Middle frontal gyrus (tissue), 1 donor: ENCODE measurements around the gene ZBTB46.

Experiments used
- DNase-seq: peaks from one replicate; pipeline ENCODE4 v3.0.0-alpha.2; 2015; ENCODE audit warnings: low spot score; ENCODE audit errors: extremely low spot score

Gene ZBTB46

DNA sequence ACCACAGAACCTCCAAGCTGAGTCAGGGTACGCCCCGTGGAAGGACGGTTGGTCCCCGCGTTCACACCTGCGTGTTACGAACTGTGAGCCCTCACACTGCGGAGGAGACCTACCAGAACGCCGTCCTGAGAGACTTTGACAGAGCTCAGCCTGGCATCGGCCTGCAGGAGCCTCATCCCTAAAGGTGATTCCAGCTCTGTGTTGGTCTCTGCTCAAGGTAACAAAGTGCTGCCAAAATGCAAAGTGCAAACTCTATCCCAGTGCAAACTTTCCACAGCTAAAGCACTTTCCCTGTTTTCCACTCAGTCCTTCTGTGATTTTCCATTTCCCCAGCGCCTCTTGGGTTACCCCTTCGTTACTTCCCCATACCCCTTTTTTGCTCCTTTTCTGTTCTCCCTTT, 8.6 kb upstream of the ZBTB46 start:
- DNase-seq: no peak

DNA sequence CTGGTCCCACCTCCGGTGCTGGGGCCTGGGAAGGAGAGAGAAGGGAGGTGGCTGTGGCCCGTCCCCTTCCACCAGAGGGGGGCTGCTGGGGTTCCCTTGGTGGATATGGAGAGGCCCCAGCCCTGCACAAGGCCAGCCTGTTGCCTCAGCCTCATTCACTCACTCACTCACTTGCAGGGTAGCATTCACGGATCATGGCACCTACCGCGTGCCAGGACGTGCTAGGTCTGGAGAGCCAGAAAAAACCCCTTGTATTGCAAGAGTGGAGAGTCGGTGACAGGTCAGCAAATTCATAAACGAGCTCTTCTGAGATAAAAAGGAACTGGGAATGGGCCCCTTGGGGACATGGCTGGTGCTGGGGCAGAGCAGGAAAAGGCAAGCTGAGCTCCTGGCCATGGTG, 6.4 kb upstream of the ZBTB46 start:
- DNase-seq: no peak

DNA sequence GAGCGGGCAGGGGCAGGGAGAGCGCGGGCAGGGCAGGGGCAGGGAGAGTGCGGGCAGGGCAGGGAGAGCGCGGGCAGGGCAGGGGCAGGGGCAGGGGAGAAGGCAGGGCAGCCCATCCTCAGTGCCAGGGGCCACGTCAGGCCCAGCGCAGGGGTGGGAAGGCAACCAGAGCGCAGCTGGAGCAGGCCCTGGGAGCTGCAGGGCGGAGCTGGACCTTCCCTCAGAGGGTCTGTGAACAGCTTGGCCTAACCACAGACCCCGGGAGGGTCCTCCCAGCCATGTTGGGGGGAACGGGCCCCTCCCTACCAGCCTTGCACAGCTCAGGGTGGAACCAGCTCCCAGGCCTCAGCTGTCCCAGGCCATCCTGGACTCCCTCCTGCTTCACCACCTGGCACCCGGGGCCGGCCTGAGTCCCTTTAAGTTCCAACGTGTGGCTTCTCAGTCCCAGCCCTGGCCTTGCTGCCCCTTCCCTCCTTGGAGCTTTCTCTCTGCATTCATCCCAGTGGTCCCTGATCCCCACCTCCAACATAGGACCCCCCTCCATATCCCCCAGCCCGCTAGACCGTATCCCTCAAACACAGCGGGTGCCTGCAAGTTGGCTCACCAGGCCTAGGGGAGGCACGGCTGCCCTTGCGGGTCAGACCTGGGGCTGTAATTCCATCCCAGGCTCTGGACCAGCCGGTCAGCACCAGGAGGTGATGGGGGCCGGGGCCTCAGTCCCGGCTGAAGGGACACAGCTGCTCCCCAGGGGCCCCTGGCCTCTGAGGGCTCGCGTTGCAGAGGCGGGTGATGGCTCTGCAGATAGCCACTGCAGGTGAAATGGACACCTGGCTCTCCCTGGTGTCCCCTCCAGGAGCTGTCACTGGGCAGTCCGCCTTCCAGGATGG, 5.6 kb upstream of the ZBTB46 start:
- no peak for DNase-seq

DNA sequence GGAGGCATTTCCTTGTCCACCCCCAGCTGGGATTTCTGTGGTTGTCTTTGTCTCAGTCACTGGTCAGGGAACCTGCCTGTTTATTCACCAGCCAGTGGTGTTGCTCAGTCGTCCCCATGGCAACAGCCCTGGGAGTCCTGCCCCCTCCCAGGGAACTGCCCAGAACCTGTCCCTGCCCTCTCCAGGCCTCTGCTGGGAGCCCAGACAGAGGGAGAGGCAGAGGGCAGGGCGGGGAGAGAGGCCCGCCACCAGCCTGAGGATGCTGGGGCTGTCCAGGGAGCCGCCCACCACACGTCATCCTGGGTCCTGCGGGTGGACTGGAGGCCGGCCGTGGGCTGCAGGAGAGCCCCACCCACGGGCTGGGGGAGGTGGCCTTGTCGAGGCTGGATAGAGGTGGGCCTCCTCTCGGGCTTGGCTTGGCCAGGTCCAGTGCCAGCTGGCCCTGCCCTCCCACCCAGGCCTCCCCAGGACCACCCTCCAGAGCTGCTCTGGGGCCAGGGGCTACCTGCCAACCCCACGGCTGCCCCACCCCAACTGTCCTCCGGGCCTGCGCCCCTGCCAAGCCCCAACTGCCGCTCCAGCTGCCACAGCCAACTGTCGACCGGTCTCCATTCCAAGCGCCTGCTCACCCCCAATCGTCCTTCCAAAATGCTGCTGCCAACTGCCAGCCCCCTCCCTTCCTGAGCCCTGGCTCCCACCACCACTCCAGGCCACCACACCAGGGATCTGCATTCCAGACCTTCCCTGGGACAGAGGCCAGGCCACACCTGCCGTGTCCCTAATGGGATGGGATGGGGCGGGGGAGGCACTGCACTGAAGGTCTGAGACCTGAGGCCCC, 4.2 kb upstream of the ZBTB46 start:
- DNase-seq: no peak

DNA sequence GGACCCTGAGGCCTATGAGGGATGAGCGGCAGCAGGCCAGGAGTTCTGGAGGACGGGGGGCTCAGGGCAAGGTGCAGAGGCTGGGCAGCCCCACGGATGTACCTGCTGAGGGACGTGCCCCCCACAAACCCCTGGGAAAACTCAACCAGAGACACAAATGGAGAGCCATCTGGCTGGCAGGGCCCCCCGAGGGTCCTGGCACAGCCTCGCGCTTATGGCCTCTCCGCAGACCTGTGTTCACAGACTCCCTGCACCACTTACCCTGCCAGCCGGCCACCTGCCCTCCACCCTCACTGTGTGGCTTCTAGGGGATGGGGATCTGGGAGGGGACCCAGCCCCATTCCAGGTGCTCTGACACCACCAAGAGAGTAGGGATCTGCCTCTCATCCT, 3.4 kb upstream of the ZBTB46 start:
- no peak for DNase-seq

DNA sequence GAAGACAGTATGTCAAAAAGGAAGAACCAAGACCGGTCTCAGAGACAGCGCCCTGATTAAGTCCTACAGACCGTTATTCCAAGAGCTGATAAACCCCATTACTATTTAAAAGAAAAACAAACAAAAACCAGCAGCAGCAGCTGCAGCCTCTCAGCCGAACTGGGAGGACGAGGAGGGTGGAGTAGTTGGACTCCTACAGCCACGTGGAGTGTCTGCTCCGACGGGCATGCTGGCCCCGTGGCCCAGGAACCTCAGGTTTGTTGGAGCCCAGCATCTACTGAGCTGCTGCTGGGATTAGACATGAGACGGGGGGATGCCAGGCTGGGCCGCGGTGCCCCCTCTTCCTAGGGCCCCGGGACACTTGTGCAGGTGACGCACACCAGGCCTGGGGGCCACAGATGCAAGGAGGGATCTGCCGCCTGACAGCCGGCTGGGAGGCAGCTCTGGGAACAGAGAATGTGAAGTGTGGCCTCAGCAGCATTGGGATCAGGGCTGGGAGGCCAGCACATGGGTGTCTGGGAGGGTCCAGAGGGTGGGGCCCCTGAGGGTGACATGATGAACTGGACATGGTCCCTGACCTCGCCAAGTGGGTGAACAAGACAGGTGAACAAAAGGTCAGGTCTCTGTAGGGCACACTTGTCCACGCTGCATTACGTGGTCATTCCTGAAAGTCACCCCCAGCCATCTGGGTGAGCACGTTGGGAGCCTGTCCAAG, 2.9 kb upstream of the ZBTB46 start:
- DNase-seq: no peak

DNA sequence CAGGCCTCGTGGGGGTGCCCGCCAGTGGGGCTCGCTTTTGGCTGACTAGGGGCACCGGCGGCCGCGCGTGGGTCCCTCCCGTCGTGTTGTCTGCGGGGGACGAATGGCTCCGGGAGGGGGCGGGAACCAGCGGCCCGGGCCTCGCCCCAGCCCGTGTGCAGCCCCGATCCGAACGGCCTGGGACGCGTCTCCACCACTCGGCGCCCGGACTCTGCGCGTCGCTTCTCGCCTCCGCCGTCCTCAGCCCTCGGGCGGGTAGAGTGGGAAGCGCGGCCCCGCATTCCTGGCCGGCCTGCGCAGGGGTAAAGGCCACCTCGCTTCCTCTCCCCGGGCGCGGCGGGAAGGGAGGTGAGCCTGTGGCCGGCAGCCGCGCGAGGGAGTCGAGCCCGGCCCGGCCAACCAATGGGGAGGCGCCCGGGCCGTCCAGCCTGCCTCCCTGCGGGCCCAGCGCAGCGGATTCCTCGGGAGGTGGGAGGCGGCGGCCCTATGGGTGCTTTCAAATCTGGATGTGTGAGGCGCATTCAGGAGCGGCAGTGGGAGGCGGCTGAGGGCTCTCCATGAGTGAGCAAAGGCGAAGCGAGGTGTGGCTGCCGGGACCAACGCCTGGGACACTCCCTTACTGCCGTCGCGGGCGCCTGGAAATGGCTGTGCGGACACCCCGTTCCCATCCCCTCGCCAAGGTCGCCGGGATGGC, 1.1 kb upstream of the ZBTB46 start:
- DNase-seq: no peak

DNA sequence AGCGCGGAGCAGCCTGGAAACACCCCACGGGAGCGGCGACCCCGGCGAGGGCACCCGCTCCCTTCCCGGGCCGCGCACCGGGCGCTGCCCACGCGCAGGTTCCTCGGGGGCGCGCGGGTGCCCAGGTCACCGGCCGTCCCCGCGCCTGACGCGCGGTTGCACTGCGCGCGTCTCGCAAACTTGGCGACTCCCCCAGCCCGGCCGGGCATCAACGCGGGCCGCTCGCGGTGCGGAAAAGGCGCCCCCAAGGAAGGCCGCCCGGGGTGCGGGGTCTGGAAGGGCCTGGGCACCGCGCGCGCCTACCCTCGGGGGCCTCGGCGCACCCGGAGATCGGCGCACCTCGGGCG, 555 bp upstream of the ZBTB46 start:
- DNase-seq: no peak

DNA sequence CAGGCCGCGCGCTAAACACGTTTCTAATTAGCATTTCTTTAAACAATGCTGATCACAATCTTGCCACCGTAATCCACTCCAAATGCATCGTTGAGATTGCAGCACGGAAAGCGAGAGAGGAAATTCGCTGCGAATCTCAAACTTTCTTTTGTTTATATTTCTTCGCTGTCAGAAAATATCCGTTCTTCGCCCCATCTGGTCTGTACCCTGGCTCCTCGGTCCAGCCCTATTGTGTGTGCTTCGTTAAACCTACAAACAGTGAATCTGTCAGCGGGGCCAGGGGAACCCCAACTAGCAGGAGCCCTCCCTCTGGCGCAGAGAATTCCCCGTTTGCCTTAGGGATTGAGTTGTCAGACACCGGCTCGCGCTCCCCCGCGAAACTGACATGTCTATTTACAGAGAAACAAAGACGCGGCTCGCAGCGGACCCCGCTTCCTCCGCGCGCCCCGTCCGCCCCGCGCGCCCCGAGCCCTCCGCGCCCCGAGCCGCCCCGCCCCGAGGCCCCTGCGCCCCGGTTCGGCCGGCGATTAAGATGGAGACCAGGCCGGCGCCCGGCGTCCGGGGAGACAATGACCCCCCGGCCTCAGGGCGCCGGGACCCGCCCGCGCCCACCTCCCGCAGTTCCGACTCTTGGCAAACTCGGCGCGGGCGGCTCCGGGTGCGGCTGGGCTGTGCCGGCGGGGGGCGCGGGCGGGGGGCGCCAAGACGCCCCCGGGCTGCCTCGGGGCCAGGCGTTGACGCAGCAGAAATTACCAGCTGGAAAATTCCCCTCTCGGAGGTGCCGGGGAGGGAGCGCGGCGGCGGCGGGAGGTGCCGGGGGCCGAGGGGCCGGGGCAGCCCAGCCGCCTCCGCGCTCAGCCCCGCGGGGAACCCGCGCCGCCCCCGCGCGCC, 874 bp downstream of the ZBTB46 start:
- no peak for DNase-seq

DNA sequence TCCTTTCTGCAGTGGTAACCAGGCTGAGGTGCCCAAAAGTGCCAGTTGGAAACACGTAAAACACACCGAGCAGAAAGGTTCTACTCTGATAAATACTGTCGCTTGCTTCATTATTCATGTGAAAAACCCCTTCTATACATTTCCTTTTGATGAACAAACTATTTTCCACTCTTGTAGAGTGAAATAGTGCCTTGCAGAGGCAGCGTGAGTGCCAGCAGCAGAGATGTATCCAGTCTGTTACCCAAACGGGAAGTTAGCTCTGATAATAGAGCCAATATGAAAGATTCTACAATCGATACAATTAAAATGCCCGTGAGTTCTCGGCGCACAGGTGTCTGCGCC, 1.5 kb downstream of the ZBTB46 start:
- DNase-seq: no peak

DNA sequence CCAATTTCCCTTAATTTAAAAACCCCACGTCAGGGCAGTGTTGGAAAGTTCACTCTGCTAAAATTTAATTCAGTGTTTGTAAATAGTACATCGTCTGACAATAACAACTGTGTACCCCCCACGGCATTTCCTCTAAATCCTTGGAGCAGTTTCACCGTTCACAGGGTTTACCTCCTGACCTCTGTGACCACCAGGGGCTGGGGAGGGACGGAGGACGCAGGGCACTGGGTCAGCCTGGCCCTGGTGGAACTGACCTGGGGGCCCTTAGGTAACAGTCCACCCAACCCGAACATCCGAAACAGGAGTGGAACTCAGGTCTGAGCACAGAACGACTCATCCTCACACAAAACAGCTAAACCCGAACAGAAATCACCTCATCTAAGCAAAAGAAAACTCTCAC, 2.1 kb downstream of the ZBTB46 start:
- no peak for DNase-seq

DNA sequence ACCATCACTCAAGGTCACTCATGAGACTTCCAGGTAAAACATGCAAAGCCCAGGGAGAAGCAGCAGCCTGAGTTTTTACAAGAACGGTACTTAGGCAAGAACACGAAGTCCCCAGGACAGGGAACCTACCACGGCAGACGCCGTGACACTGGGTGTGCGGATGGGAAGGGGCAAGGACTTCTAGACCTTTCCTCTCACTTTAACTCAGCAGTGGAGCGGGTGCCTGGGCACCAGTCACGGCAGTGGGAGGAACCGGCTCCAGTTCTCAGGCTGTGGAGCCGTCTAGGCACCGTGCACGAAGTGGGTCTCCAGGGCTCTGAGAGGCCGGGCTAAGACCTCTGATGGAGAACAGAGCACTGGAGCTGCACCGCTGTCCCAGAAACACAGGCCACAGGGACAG, 2.5 kb downstream of the ZBTB46 start:
- no peak for DNase-seq

DNA sequence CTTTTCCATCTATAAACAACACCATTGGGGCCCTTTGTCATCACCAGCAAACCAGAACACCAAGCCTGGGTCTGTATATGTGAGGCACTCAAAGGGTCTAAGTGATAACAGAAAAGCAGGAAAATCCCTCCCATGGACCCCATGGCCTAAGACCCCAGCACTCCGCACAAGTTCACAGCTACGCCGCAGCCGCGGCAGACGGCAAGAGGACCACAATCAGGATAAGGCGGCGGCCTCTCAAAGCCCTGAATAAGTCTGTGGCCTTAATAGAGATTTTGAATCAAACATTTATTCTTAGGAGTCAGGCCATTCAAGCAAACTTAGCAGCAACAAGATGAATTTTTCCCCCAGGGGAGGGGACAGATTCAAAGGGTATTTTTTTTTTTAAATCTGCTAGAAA, 2.9 kb downstream of the ZBTB46 start:
- no peak for DNase-seq

DNA sequence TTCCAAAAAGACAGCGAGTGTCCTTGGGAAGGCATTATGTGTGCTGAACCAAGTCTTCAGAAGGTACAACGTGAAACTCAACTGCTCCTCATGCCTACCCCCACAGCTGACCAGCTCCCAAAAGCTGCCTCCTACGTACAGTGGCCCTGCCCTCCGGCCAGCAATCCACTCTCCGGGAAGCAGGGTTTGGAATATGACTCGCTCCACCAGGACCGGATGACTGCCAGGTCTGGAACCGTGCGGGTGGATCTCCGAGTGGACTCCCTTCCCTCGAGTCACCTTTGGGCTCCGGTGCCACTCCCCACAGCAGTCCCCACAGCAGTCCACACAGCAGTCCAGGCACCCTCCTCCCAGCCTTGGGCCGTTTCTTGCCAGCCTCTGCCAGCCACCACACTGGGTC, 4.3 kb downstream of the ZBTB46 start:
- DNase-seq: no peak

DNA sequence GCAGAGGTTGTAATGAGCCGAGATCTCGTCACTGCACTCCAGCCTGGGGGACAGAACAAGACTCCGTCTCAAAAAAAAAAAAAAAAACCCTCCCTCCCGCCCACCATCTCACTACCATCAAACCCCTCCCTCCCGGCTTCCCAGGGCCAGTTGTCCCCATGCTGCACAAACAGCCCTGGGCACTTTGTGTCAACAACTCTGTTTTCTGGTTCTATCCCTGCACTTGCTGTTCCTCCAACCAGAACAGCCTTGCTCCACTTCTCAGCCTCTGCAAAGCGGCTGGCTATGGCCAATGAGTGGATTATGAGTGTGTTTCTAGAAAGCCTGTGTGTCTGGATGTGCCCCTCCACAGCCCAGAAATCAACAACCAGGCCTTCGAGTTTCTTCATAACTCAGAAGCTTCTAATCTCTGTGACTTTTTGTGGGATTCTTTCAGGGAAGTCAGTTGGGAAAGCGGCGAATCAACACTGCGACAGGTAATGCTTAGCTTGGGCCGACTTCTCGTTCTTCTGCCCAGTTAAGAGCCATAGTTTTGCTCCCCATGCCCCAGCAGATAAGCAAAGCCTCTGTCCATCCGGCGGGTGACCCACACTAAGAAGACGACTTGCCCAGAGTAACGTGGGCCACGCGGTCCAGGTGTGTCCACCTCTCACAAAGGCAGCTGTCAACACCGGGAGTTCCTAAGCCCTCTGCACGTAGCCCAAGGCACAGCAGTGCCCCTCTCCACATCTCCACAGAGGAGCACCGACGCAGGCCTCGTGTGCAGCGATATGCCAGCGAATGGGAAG, 5.5 kb downstream of the ZBTB46 start:
- no peak for DNase-seq

DNA sequence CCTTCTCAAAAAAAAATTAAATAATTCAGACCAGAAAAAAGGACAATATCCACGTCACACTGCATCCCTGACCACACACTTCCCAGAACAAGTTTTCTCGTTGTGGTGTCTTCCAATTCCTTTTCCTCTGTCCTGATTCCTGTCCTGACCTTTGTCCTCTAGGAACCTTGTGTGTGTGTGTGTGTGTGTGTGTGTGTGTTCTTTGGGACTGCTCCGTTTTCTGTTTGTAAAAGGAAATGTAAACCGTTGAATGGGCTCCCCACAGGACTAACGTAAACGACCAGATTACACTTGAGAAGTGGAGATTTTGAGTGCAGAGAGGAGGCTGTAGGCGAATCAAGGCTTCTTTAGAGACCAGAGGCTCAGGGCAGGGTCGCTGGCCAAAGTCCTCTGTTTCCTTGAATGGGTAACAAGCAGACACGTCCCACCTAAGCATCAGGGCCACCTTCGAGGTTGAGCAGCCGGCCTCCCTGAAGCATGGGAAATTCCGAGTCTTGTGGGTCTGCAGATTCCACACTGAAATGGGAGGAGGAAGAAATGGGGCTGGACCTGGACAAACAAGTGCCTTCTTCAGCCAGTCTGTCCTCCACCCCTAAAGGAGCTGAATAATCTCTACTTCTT, 7.3 kb downstream of the ZBTB46 start:
- DNase-seq: no peak

DNA sequence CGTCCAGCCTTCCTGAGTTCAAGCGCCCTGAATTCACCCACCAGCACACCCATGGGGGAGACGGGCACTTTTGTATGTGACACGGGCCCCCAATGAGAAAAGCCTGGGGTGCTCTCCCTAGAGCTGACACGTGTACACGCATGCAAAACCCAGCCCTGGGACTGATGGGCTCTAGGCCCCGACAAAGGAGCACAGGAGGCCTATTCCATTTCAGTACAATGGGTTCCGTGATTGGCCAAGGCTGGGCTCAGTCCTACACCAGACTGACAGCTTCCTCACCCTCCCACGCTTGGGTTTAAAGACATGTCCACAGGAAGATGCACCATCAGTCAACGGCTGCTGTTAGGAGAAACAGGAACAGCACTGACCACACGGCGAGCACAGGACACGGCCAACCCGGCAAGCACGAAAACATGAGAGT, 8.8 kb downstream of the ZBTB46 start:
- no peak for DNase-seq

DNA sequence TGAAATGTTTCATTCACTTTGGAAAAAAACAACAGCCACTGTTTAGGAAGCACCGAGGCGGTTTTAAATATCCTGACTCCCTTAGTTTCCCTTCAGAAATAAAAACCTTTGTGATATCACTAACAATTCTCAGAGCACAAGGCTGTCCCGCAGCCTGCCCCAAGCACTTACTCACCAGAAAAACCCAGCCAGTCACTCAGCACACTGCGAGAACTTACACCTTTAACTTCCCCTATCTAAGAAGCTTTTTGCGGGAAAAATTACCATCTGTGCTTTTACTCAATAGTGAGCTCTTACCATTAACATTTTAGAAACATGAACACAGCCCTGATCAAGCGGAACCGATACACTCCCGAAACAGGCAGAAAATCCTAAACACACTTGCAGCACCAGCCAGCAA, 9.3 kb downstream of the ZBTB46 start:
- no peak for DNase-seq

DNA sequence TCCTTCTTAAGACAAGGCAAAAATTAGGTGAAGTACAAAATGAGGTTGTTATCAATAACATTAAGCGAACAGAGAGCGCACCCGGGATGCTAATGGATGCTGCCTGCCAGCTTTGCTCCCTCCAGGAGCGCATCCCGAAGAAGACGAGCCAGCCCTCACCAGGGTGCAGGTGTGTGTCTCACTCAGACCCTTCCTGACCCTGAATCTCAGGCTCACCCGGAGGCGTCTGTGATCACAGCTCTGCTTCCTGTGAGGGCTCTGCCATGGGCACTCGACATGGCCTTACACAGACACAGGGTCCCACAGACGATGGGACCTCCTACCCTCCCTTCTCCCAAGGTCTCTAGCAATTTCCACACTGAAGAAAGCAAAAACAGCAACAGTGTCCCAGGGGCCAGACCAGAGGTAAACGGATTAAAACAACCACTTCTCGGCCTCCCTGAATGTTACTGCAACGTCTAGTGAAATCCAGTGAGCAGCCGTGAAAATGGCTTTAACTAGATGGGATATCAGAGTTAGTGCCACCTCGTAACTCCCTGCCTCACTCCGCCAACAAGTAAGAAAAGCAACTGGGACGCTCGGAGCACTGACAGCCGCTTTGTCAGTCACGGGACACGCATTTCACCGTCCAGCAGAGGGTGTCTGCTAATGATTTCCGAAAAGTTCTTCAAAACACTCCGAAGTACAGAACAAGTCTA, 11.7 kb downstream of the ZBTB46 start:
- no peak for DNase-seq
